ENCODE measurements around the gene PCDHGA4. TPM values are rescaled to one million over a fixed set of nuclear protein-coding genes. Genes with fewer than 3 reads are reported as not detected.
A peak's percentile ranks its signal among the peaks of the same experiment; 100 is the strongest.

The PCDHGA4 gene
- total RNA-seq, 4 donors from 2014 or later: 0.27 to 3.3 (median 0.81) TPM

- peak within 1 kb of the TSS in 1 of 4 donors; percentile 10 for H3K4me3 ChIP-seq
- no peaks in the 10 kb centered on the region for H3K36me3 ChIP-seq
- H3K27ac ChIP-seq: no peak within 1 kb of the TSS
- H3K27me3 ChIP-seq: no peaks in the 10 kb centered on the region
- no peaks in the 10 kb centered on the region for H3K4me1 ChIP-seq
- no peak for DNase-seq
- peaks cover 0 to 58% (median 14%) of the 10 kb centered on the region in 4 donors for H3K9me3 ChIP-seq
- TF ChIP-seq, protein P1, sequence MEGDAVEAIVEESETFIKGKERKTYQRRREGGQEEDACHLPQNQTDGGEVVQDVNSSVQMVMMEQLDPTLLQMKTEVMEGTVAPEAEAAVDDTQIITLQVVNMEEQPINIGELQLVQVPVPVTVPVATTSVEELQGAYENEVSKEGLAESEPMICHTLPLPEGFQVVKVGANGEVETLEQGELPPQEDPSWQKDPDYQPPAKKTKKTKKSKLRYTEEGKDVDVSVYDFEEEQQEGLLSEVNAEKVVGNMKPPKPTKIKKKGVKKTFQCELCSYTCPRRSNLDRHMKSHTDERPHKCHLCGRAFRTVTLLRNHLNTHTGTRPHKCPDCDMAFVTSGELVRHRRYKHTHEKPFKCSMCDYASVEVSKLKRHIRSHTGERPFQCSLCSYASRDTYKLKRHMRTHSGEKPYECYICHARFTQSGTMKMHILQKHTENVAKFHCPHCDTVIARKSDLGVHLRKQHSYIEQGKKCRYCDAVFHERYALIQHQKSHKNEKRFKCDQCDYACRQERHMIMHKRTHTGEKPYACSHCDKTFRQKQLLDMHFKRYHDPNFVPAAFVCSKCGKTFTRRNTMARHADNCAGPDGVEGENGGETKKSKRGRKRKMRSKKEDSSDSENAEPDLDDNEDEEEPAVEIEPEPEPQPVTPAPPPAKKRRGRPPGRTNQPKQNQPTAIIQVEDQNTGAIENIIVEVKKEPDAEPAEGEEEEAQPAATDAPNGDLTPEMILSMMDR (IDR thresholded peaks at IDR 0.05): peak in 3 of 6 experiments; percentile 32 to 37 (median 35)
- TF ChIP-seq POLR2A (IDR thresholded peaks at IDR 0.05): no peak
These were observed 47.9 kb downstream of the PCDHGA4 start, which contains the start of gene PCDHGA9 for GRCh38 chr5:141402553-141403243. Gene PCDHGA9, plus strand, starts transcription at chr5:141402778. Its CDS starts 175 bp downstream, at chr5:141402953.

GRCh38 chr5:141403387-141403786 lies 48.6 kb downstream of the PCDHGA4 start:
- peaks cover 0 to 63% (median 14%) of the 10 kb centered on the region in 4 donors for H3K9me3 ChIP-seq
- H3K4me3 ChIP-seq: no peak overlapping the region
- no peak for DNase-seq
- H3K27ac ChIP-seq: no peak overlapping the region
- H3K36me3 ChIP-seq: no peaks in the 10 kb centered on the region
- H3K27me3 ChIP-seq: no peaks in the 10 kb centered on the region
- no peaks in the 10 kb centered on the region for H3K4me1 ChIP-seq
- TF ChIP-seq, protein P1 (IDR thresholded peaks at IDR 0.05): no peak
- TF ChIP-seq POLR2A (IDR thresholded peaks at IDR 0.05): no peak

Other genes starting within 250 kb of the PCDHGA4 start
- 1 to 10 TPM in 2 of 4 donors, under 1 TPM in 1, not detected in 1; 0.80 to 6.6 (median 1.2) TPM for gene PCDHB4, start 233.2 kb upstream of the PCDHGA4 start, total RNA-seq
- gene PCDHB5, start 219.8 kb upstream of the PCDHGA4 start, total RNA-seq: under 1 TPM in 1 of 4 donors, not detected in 3; 0.18 TPM
- gene PCDHB6, start 205.0 kb upstream of the PCDHGA4 start, total RNA-seq: under 1 TPM in 1 of 4 donors, not detected in 3; 0.54 TPM
- gene PCDHB7, start 182.4 kb upstream of the PCDHGA4 start, total RNA-seq: under 1 TPM in 2 of 4 donors, not detected in 2; 0.53 to 0.54 TPM
- gene PCDHB8, start 177.2 kb upstream of the PCDHGA4 start, total RNA-seq: not detected
- gene PCDHB16, start 172.6 kb upstream of the PCDHGA4 start, total RNA-seq: 1 to 10 TPM in 1 of 4 donors, under 1 TPM in 2, not detected in 1; 0.35 to 5.8 (median 0.40) TPM
- gene PCDHB9, start 167.9 kb upstream of the PCDHGA4 start, total RNA-seq: 1 to 10 TPM in 1 of 4 donors, under 1 TPM in 3; 0.18 to 1.7 (median 0.39) TPM
- under 1 TPM in 3 of 4 donors, not detected in 1; 0.54 to 0.83 (median 0.76) TPM for gene PCDHB10, start 162.7 kb upstream of the PCDHGA4 start, total RNA-seq
- 1 to 10 TPM in 1 of 4 donors, under 1 TPM in 1, not detected in 2; 0.27 to 2.8 TPM for gene PCDHB11, start 155.4 kb upstream of the PCDHGA4 start, total RNA-seq
- gene PCDHB12, start 146.3 kb upstream of the PCDHGA4 start, total RNA-seq: 1 to 10 TPM in 1 of 4 donors, under 1 TPM in 3; 0.35 to 4.1 (median 0.88) TPM
- under 1 TPM; 0.13 to 0.83 (median 0.32) TPM for gene PCDHB13, start 141.1 kb upstream of the PCDHGA4 start, total RNA-seq
- 1 to 10 TPM in 1 of 4 donors, under 1 TPM in 2, not detected in 1; 0.19 to 1.1 (median 0.54) TPM for gene PCDHB14, start 131.7 kb upstream of the PCDHGA4 start, total RNA-seq
- under 1 TPM in 2 of 4 donors, not detected in 2; 0.27 to 0.35 TPM for gene PCDHB15, start 109.6 kb upstream of the PCDHGA4 start, total RNA-seq
- gene SLC25A2, start 51.0 kb upstream of the PCDHGA4 start, total RNA-seq: 1 to 10 TPM; 1.1 to 4.1 (median 2.9) TPM
- 10 to 100 TPM; 42.2 to 80.0 (median 47.5) TPM for gene TAF7, start 34.2 kb upstream of the PCDHGA4 start, total RNA-seq
- 1 to 10 TPM in 1 of 4 donors, not detected in 3; 1.7 TPM for gene PCDHGA1, start 24.5 kb upstream of the PCDHGA4 start, total RNA-seq
- 1 to 10 TPM in 2 of 4 donors, under 1 TPM in 1, not detected in 1; 0.57 to 1.7 (median 1.1) TPM for gene PCDHGA2, start 16.3 kb upstream of the PCDHGA4 start, total RNA-seq
- gene PCDHGA3, start 11.2 kb upstream of the PCDHGA4 start, total RNA-seq: 1 to 10 TPM in 1 of 4 donors, under 1 TPM in 2, not detected in 1; 0.40 to 1.7 (median 0.76) TPM
- gene PCDHGB1, start 4.9 kb upstream of the PCDHGA4 start, total RNA-seq: under 1 TPM in 3 of 4 donors, not detected in 1; 0.27 to 0.53 (median 0.47) TPM
- 1 to 10 TPM; 1.2 to 5.8 (median 1.6) TPM for gene PCDHGB2, start 5.0 kb downstream of the PCDHGA4 start, total RNA-seq
- 10 to 100 TPM in 1 of 4 donors, 1 to 10 TPM in 2, under 1 TPM in 1; 0.94 to 10.7 (median 1.7) TPM for gene PCDHGA5, start 9.1 kb downstream of the PCDHGA4 start, total RNA-seq
- 1 to 10 TPM; 1.6 to 5.0 (median 2.0) TPM for gene PCDHGB3, start 15.2 kb downstream of the PCDHGA4 start, total RNA-seq
- gene PCDHGA6, start 18.9 kb downstream of the PCDHGA4 start, total RNA-seq: 1 to 10 TPM in 2 of 4 donors, under 1 TPM in 2; 0.70 to 4.1 (median 1.0) TPM
- gene PCDHGA7, start 27.7 kb downstream of the PCDHGA4 start, total RNA-seq: 1 to 10 TPM in 2 of 4 donors, under 1 TPM in 2; 0.35 to 2.5 (median 0.95) TPM
- 1 to 10 TPM; 1.1 to 3.3 (median 1.9) TPM for gene PCDHGB4, start 32.7 kb downstream of the PCDHGA4 start, total RNA-seq
- gene PCDHGA8, start 37.6 kb downstream of the PCDHGA4 start, total RNA-seq: 1 to 10 TPM in 2 of 4 donors, under 1 TPM in 2; 0.35 to 2.5 (median 1.1) TPM
- gene PCDHGB5, start 42.9 kb downstream of the PCDHGA4 start, total RNA-seq: 1 to 10 TPM; 2.3 to 9.1 (median 2.9) TPM
- 10 to 100 TPM in 1 of 4 donors, 1 to 10 TPM in 3; 1.9 to 17.3 (median 4.0) TPM for gene PCDHGA9, start 47.8 kb downstream of the PCDHGA4 start, total RNA-seq
- 1 to 10 TPM; 1.1 to 7.4 (median 3.3) TPM for gene PCDHGB6, start 53.0 kb downstream of the PCDHGA4 start, total RNA-seq
- 1 to 10 TPM; 3.2 to 7.7 (median 4.2) TPM for gene PCDHGA10, start 58.0 kb downstream of the PCDHGA4 start, total RNA-seq
- 1 to 10 TPM; 4.0 to 5.8 (median 4.3) TPM for gene PCDHGB7, start 62.7 kb downstream of the PCDHGA4 start, total RNA-seq
- 1 to 10 TPM; 1.1 to 5.0 (median 2.4) TPM for gene PCDHGA11, start 66.0 kb downstream of the PCDHGA4 start, total RNA-seq
- 10 to 100 TPM in 1 of 4 donors, 1 to 10 TPM in 3; 1.4 to 12.4 (median 4.7) TPM for gene PCDHGA12, start 75.5 kb downstream of the PCDHGA4 start, total RNA-seq
- 10 to 100 TPM; 10.2 to 29.7 (median 16.7) TPM for gene PCDHGC3, start 120.9 kb downstream of the PCDHGA4 start, total RNA-seq
- 10 to 100 TPM in 1 of 4 donors, 1 to 10 TPM in 3; 1.7 to 11.3 (median 5.3) TPM for gene PCDHGC4, start 130.0 kb downstream of the PCDHGA4 start, total RNA-seq
- gene PCDHGC5, start 134.1 kb downstream of the PCDHGA4 start, total RNA-seq: 1 to 10 TPM in 1 of 4 donors, under 1 TPM in 2, not detected in 1; 0.67 to 1.4 (median 0.95) TPM

All from Peyer's patch (tissue), 4 donors.